GM23248 (cell line): ENCODE data around the gene PLEKHD1.

Experiments
- EZH2 ChIP-seq: fragments of 200-600 bp; sonication (generic); IDR thresholded peaks from 2 replicates; pipeline ENCODE4 v1.6.1; 2018; ENCODE audit warnings: antibody characterized with exemption, mild to moderate bottlenecking; ENCODE audit not compliant: insufficient read depth, poor library complexity, severe bottlenecking
- EZH2phosphoT487 ChIP-seq: fragments of 200-600 bp; sonication (generic); IDR thresholded peaks from 2 replicates; pipeline ENCODE4 v1.6.1; 2018; ENCODE audit warnings: antibody characterized with exemption, moderate library complexity, mild to moderate bottlenecking, low read depth; ENCODE audit not compliant: insufficient read depth

DNA sequence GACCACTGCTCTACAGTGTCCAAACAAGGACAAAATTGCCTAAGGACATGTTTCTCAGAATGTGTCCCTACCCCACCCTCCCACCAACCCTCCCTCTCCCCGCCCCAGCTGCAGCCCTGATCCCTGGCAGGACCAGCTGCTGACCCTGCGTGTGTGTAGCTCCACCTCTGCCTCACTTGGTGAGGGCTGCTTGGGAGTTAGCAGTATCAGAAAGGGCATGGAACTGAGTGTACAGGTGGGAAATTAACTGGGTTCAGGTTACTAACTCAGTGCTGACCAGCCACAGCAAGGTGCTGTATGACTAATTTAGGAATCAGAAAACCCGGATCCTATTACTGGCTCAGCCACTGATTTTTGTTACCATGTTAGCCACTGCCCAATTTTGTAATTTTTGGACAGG lies 11.3 kb upstream of the PLEKHD1 start:
- TF ChIP-seq EZH2 = no peak
- no peak for TF ChIP-seq EZH2phosphoT487
